Stimulated activated CD8-positive, alpha-beta memory T cell treated with anti-CD3 and anti-CD28 coated beads, Interleukin-7, amount 100 ng/mL, for 4 hours (primary cell): Measurements from ENCODE around the gene IGSF11.
"Not testable (repeated sequence)": the region's sequence is repeated elsewhere in the genome, so short reads cannot be mapped to it uniquely, and the experiment has no call there.

ENCODE experiments used
- DNase-seq, 2 donors: peaks; one replicate each; pipeline ENCODE4 v3.0.0-alpha.2; 2020; ENCODE audit warnings: low read depth in 2 of 2

Gene IGSF11

GRCh38 chr3:119034256-119035013 lies at the start of gene IGSF11:
TSS of gene IGSF11 (minus strand) at chr3:119034846. CDS start at chr3:119034582, 264 bp downstream.
- peak; percentile 29 to 66 for DNase-seq

- no peak for DNase-seq
These were observed 45.7 kb upstream of the IGSF11 start for GRCh38 chr3:119080364-119080763.

- DNase-seq, result no peak
These were observed 38.8 kb upstream of the IGSF11 start for GRCh38 chr3:119073258-119074001.

GRCh38 chr3:119072451-119072850 lies 37.8 kb upstream of the IGSF11 start:
- not testable (repeated sequence) for DNase-seq

GRCh38 chr3:119069725-119070124 lies 35.1 kb upstream of the IGSF11 start:
- DNase-seq, result no peak

GRCh38 chr3:119063471-119063870 lies 28.8 kb upstream of the IGSF11 start:
- no peak for DNase-seq

GRCh38 chr3:119062892-119063291 lies 28.2 kb upstream of the IGSF11 start:
- no peak for DNase-seq

GRCh38 chr3:119044593-119044992 lies 9.9 kb upstream of the IGSF11 start:
- no peak for DNase-seq

- DNase-seq, result no peak
These were observed 7.5 kb upstream of the IGSF11 start for GRCh38 chr3:119042162-119042561.

- no peak for DNase-seq
These were observed 334 bp upstream of the IGSF11 start for GRCh38 chr3:119035014-119035346.

- DNase-seq, result no peak
These were observed 1.0 kb downstream of the IGSF11 start for GRCh38 chr3:119033393-119034255.

- no peak for DNase-seq
These were observed 9.4 kb downstream of the IGSF11 start for GRCh38 chr3:119025171-119025795.

- no peak for DNase-seq
These were observed 14.7 kb downstream of the IGSF11 start for GRCh38 chr3:119019767-119020518.

GRCh38 chr3:119018690-119019463 lies 15.8 kb downstream of the IGSF11 start:
- DNase-seq, result no peak

- DNase-seq, result no peak
These were observed 18.7 kb downstream of the IGSF11 start for GRCh38 chr3:119015942-119016341.

GRCh38 chr3:119013951-119014350 lies 20.7 kb downstream of the IGSF11 start:
- no peak for DNase-seq

- no peak for DNase-seq
These were observed 23.1 kb downstream of the IGSF11 start for GRCh38 chr3:119011528-119011927.

GRCh38 chr3:118997190-118997589 lies 37.5 kb downstream of the IGSF11 start:
- DNase-seq, result no peak

- no peak for DNase-seq
These were observed 42.9 kb downstream of the IGSF11 start for GRCh38 chr3:118991775-118992174.

- no peak for DNase-seq
These were observed 43.7 kb downstream of the IGSF11 start for GRCh38 chr3:118990823-118991560.
